GF-D8 (cell line): Measurements from ENCODE around the gene NPPA.

Source experiments
- DNase-seq: peaks from one replicate; lab custom pipeline; 2025; lab: John Stamatoyannopoulos, UW

Gene NPPA

DNA sequence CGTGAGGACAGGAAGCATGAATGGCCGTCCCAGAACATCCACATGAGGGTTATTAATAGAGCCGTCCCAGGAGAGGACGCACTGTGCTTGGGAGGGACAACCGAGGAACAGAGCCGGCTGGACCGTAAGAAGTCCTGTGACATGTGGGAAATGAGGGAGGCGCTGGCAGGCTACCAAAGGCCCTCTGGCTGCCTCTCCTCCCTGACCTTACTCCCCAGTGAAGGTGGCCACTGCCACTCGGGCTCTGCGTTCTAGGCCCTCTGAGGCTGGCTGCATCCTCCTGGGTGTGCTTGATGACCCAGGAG, 26.6 kb upstream of the NPPA start:
- DNase-seq: no peak

DNA sequence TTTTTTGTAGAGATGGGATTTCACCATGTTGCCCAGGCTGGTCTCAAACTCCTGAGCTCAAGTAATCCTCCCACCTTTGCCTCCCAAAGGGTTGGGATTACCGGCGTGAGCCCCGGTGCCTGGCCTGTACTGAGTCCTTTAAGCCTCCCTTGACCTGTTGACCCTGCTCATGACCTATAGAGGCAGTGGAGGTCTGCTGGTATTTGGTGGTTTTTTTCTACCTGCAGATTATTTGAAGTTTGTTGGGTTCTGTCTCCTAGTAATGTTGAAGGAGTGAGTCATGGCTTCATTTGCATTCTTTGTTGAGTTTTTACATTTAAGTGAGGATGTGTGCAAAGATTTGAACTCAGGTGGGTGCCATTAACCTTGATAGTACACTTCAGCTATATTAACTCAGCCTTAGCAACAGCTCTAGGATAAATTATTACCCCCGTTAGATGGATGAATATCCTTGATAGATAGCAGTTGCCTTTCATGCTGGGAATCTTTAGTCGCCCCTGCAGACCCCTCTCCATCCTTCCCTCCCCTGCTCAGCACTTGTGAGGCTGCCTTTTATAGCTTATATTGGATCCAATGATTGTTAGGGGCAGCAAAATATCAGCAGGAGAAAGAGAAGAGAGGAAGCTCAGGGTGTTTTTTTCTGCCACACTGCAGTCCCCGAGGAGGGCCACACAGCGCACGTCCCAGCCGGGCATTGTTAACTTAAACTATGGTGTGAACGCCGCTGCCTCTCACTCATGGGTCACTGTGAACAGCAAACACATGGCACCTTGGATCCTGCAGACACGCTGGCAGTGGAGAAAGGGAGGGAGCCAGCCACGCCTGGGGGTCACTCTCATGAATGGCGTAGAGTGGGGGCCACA, 26.0 kb upstream of the NPPA start:
- DNase-seq: no peak

DNA sequence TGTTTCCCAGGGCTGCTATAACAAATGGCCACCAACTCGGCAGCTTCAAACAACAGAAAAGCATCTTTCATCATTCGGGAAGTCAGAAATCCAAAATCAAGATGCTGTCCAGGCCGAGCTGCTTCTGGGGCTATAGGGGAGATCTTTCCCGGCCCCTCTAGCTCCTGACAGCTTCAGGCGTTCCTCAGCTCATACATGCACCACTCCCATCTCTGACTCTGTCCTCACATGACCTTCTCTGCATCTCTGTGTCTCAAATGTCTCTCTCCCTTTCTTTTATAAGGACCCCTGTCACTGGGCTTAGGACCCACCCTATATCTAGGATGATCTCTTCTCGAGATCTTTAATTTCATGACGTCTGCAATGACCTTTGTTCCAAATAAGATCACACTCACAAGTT, 25.0 kb upstream of the NPPA start:
- no peak for DNase-seq

DNA sequence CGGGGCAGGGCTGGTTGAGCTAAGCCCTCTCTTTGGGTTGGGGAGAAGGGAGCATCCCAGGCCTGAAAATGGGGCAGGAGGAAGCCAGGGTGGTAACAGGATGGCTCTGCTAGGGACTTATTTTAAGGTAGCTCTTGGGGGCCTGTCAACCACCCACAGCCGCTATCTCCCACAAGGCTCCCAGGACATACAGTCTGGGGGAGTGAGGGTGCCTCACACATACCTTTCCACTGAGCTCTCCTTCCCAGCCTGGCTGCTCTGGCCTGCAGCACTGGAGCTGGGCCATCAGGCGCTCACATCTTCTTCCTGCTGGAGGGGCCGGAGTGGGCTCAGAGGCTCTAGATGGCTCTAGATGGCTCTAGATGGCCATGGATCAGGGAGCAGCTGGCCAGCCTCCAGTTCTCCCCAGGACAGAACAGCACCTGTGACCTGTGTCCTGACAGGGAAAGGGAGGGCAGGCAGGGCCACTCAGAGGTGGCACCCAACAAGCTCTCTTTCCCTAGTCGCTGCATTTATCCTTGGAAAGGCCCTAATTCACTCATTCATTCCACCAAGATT, 22.1 kb upstream of the NPPA start:
- no peak for DNase-seq

DNA sequence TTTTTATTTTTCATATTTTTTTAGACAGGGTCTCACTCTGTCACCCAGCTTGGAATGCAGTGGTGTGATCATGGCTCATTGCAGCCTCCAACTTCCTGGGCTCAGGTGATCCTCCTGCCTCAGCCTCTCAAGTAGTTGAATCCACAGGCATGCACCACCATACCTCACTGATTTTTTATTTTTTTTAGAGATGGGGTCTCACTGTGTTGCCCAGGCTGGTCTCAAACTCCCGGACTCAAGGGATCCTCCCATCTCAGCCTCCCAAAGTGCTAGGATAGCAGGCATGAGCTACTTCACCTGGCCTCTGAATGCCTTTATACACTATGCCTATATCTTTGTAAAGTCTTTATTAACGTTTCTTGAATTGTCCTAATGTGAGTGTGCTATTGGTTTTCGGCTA, 21.5 kb upstream of the NPPA start:
- no peak for DNase-seq

DNA sequence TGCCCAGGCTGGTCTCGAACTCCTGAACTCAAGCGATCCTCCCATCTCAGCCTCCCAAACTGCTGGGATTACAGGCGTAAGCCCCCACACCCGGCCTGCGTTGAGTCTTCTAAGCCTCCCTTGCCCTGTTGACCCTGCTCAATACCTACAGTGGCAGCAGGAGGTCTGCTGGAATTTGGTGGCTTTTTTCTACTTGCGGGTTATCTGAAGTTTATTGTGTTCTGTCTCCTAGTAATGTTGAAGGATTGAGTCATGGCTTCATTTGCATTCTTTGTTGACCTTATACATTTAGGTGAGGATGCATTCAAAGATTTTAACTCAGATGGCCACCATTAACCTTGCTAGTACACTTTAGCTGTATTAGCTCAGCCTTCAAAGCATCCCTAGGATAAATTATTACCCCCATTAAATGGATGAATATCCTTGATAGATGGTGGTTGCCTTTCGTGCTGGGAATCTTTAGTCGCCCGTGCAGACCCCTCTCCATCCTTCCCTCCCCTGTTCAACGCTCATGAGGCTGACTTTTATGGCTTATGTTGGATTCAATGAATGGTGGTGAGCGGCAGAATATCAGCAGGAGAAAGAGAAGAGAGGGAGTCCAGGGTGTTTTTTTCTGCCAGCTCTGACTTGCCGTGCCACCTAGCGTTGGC, 20.9 kb upstream of the NPPA start:
- no peak for DNase-seq

DNA sequence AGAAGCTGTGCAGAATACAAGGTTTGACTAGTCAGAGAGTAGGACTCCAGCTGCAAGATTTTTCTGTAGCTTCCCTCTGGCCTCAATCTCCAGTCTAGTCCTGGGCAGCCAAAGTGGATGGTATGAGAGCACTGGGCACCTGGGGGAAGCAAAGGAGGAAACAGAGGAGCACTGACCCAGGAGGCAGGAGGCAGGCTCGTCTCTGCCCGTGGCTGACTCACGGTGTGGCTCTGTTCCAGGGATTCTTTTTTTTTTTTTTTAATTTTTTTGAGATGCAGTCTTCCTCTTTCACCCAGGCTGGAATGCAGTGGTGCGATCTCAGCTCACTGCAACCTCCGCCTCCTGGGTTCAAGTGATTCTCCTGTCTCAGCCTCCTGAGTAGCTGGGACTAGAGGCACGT, 15.3 kb upstream of the NPPA start:
- DNase-seq: no peak

DNA sequence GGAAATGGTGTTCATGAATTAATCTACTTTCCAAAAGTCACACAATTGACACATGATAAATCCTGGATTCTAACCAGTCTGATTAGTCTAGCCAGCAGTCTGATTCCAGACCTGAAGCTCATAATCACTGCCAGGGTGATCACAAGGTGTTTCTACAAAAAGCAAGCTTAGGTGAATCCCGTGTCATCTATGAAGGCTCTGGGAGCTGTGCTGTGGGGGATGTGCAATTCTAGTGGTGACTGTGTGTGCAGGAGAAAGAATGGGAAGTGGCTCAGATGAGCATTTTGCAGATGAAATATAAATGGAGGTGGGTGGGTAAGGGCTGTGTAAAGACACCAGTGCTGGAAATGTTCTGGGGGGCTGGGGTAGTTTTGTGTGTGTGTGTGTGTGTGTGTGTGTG, 13.0 kb upstream of the NPPA start:
- no peak for DNase-seq

DNA sequence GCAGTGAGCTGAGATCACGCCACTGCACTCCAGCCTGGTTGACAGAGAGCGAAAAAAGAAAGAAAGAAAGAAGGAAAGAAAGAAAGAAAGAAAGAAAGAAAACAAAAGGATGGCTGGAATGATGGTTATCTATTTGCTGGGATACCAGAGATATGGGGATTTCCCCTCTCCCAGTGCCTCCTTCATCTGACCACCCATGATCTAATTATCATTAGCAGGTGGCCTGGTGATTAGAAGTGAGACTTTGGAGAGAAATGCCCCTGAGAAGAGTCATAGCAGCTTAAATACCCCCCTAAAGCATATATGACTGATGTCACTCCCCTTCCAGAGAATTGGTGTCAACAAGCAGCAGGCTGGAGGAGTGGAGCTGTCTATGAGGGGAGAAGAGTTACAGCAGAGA, 12.5 kb upstream of the NPPA start:
- no peak for DNase-seq

DNA sequence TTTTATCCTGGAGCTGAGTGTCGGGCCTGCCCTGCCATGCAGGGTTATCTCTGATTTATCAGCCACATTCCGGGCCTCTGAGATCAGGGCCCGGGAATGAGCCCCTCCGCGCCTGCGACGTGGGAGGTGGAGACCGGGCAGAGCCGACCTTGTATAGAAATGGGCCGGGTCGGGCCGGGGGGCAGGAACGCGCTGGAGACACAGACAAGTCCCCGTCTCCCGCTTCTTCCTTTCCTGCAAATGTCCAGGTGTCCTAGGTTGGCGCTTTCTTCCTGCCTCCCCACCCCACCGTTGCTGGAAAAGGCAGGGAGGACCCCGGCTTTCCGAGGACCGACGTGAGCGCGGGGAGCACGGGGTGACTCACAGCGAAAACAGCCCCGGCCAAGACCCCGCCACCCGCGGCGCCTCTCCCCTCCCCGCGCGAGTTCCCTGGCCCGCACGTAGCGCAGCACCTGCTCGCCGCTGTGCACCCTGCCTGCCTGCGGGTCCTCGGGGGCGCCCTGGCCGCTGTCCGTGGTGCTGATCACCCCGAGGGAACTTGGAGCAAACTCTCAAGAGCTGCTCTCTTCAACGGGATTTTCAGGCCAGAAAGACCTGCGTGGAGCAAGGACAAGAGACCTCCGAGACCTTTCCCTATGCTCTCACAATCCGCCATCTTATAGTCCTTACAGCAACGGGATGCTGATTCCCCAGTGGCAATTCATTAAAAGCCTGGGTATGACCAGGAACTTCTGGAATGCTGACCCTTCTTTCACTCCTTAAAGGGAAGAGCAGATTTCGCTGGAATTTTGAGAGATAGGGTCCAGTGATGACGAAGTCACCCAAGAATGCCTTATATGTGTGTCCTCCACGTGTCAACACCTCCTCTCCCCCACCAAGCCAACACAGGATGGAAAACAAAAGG, 11.6 kb upstream of the NPPA start:
- DNase-seq: no peak

DNA sequence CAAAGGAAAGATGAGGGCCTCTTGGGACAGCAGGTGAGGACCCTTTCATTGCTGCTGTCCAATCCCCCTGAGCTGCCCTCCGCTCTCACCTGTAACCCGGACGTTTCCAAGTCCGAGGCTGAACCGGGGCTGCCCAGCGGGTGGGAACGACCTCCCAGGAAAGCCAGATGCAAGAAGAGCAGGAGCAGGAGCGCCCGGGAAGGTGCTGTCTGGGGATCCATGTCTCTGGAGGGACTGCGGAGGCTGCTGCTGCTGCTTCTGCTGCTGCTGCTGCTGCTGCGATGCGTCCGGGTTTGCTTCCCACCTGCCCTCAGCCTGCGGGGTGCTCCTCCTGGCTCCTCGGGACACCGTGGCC, 11.0 kb upstream of the NPPA start, which contains the start of gene NPPB:
NPPB (minus strand) TSS at position 333 of the 355 bp plus-strand sequence; CDS start at position 221, 112 bp downstream.
- DNase-seq: no peak

DNA sequence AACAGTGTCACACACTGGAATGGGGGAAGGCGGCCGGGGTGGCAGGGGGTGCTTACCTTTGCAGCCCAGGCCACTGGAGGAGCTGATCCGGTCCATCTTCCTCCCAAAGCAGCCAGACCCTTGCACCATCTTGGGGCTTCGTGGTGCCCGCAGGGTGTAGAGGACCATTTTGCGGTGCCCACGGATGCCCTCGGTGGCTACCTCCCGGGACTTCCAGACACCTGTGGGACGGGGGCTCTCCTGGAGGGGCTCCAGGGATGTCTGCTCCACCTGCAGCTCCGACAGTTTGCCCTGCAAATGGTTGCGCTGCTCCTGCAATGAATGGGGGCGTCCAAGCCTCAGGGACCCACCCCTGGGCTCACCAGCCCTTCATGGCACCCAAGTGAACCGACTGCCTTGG, 10.6 kb upstream of the NPPA start:
- no peak for DNase-seq

DNA sequence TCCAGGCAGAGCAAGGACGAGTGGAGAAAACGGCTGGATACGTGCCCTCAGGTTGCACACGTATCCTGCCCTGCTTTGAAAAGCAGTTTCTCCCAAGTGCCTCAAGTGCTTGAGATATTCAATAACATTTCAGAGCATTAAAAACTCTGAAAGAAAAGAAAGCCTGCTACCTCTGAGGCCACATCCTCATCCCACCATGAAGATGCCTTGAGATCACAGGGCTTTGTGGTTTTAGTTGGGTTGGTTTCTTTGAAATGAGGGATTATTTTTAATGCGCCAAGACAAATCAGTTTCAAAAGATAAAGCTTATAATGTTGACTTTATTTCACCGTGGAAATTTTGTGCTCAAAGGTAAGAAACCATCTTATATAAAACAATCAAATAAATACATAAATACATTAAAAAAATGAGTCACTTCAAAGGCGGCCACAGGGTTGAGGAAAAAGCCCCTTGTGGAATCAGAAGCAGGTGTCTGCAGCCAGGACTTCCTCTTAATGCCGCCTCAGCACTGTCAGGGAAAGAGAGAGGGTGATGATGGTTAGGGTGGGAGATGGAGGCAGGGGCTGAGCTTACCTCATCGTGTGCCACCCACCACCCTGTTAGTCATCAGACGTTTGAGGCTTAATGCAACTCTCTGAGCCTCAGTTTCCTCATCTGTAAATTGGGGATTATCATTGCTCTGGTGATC, 9.7 kb upstream of the NPPA start:
- DNase-seq: no peak

DNA sequence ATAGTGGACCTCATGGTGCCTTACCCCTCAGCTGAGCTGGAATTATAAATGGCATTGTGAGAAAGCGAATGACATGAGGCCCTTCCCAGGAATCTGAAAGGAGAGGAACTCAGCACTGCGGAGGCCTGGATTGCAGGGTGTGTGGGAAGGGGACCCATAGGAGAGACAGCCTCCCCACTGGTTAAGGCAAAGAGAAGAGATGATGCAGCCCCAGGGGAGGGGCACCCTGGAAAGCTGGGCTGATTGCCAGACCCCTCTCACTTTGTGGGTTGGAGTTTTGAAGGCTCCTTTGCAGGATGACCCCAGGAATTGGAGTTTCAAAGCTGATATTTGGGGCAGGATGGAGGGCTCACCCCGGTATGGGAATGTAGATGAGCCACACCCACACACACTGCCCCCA, 9.1 kb upstream of the NPPA start:
- DNase-seq: no peak

DNA sequence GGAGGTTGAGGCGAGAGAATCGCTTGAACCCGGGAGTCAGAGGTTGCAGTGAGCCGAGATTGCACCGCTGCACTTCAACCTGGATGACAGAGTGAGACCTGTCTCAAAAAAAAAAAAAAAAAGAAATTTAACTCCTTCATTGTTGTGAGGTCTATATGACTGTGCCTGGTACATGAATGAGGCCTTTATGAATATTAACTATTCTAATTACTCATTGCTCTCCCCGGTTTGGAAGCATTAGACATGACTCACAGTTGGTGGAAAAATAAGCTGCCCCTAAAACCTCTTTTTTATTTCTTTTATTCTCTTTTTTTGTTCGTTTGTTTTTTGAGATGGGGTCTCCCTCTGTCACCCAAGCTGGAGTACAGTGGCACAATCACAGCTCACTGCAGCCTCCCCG, 7.8 kb upstream of the NPPA start:
- no peak for DNase-seq

DNA sequence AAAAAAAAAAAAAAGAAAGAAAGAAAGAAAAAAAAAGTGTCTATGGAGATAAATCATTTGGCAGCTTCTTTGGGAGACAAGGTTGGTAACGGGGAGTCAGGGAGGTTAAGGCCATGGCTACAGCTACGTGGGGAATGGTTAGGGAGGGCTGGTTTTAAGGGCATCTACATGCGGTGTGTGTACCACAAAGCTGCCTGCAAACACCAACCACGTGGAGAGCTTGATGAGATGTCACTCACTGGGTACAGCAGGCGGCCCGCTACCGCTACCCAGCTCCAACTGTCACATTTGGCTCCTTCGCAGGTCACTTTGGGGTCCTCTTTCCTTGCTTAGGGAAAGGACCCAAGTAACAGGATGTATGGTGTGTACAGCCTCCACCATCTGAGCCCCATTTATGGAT, 6.9 kb upstream of the NPPA start:
- no peak for DNase-seq

DNA sequence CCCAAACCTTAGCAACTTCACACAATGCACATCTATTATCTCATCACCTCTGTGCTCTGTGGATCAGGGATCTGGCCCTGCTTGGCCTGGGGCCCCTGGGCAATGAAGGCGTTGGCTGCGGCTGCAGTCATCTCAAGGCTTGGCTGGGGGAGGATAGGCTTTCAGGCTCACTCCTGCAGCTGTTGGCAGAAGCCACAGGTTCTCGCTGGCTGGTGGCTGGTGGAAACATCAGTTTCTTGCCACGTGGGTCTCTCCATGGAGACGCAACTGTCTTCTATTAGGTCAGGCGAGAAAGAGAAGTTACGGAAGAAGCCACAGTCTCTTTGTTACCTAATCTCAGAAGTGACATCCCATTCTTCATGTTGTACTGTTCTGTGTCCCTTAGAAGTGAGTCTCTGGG, 3.6 kb upstream of the NPPA start:
- DNase-seq: peak; percentile 97

DNA sequence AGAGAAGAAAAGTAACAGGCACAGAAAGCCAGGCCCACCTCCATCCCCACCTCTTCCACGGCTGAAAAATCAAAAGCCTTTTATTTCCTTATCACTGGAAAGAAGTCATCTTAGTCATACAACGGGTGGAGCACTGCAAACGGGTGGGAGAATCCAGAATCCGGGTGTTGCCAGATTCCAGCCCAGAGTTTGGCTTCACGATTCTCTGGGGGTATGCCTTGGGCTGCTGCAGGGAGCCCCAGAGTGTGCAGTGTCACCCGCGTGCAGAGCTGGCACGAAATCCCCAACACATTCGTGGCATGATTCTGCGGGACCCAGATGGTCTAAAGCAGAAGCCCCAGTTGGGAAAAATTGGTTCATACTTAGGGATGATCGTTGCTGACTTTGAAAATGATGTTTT, 2.6 kb upstream of the NPPA start:
- no peak for DNase-seq

DNA sequence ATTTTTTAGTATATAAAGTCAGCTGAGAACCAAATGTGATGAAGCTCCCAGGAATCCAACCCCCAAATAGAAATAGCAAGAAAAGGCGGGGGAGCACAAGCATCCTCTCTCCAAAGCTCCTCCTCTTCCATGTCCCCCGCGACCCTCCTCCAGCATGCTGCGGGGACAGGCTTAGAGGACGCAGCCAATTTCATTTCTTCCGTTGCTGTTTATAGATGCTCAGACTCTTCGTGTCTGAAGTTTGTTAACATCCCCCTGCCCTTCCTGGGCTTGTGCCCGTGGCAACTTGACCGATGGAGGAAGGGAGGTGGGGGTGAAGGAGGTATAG, 754 bp upstream of the NPPA start:
- no peak for DNase-seq

DNA sequence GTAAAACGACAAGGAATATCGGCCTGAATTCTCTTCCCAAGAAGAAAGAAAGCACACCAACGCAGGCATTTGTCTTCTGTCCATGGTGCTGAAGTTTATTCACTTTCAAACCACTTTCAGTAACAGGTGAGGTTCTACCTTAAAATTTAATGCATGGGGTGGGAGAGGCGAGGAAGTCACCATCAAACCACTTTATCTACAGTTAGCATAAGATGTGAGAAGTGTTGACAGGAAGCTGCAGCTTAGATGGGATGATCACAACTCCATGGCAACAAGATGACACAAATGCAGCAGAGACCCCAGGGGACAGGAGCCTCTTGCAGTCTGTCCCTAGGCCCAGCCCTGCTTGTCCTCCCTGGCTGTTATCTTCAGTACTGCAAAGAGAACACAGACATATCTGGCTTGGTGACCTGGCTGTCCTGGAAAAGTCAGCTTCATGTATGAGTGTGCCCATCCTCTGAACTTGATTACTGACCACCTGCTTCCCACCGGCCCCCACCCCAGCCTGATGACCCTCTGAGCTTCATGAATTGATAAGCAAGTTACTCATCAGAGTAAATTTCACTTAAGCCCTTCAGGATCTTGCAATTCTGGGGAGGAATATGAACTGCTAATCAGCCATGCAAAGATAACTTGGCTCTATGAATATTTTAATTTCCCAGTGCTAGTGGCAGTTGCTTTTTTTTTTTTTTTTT, 1.8 kb downstream of the NPPA start:
- no peak for DNase-seq
